MM.1S (cell line): ENCODE measurements around the gene MTCH2.

ENCODE experiments used
- DNase-seq: peaks from one replicate; pipeline ENCODE4 v3.0.0-alpha.2; 2015
- H2AFZ ChIP-seq: fragments of 300-600 bp; sonication (generic); 2 replicates; pipeline ENCODE4 v1.6.0; 2016; ENCODE audit warnings: antibody characterized with exemption, low read length
- H3F3A ChIP-seq: fragments of 300-600 bp; sonication (generic); 2 replicates; pipeline ENCODE4 v1.6.1; 2016; ENCODE audit warnings: mild to moderate bottlenecking, antibody characterized with exemption, low read length, moderate library complexity, mixed read lengths; ENCODE audit not compliant: insufficient read depth
- H3K27ac ChIP-seq: fragments of 300-600 bp; sonication (generic); 2 replicates; pipeline ENCODE4 v1.5.1; 2016; ENCODE audit warnings: mild to moderate bottlenecking, low read length
- H3K27me3 ChIP-seq: fragments of 300-600 bp; sonication (generic); replicated peaks from 2 replicates; pipeline ENCODE4 v1.6.0; 2016; ENCODE audit warnings: low read length; ENCODE audit not compliant: insufficient read depth
- H3K36me3 ChIP-seq: fragments of 300-600 bp; sonication (generic); replicated peaks from 2 replicates; pipeline ENCODE4 v1.6.1; 2016; ENCODE audit warnings: mild to moderate bottlenecking, low read length, mixed read lengths; ENCODE audit not compliant: insufficient read depth
- H3K4me1 ChIP-seq: fragments of 300-600 bp; sonication (generic); 2 replicates; pipeline ENCODE4 v1.6.1; 2016; ENCODE audit warnings: low read length, mixed read lengths
- H3K4me2 ChIP-seq: fragments of 300-600 bp; sonication (generic); 2 replicates; pipeline ENCODE4 v1.6.0; 2016; ENCODE audit warnings: low read depth, low read length
- H3K4me3 ChIP-seq: fragments of 300-600 bp; sonication (generic); 2 replicates; pipeline ENCODE4 v1.5.1; 2016; ENCODE audit warnings: low read length, mixed read lengths
- H3K79me2 ChIP-seq: fragments of 300-600 bp; sonication (generic); 2 replicates; pipeline ENCODE4 v1.6.1; 2016; ENCODE audit warnings: mixed run types, low read length, mixed read lengths
- H3K9ac ChIP-seq: fragments of 300-600 bp; sonication (generic); 2 replicates; pipeline ENCODE4 v1.6.1; 2016; ENCODE audit warnings: low read length, mixed read lengths
- H3K9me2 ChIP-seq: fragments of 300-600 bp; sonication (generic); replicated peaks from 2 replicates; pipeline ENCODE4 v1.6.1; 2016; ENCODE audit warnings: mild to moderate bottlenecking, low read length, mixed read lengths; ENCODE audit not compliant: insufficient read depth
- H3K9me3 ChIP-seq: fragments of 300-600 bp; sonication (generic); replicated peaks from 2 replicates; pipeline ENCODE4 v1.6.1; 2016; ENCODE audit warnings: mild to moderate bottlenecking, low read length, mixed read lengths; ENCODE audit not compliant: insufficient read depth
- H4K20me1 ChIP-seq: fragments of 300-600 bp; sonication (generic); 2 replicates; pipeline ENCODE4 v1.6.1; 2016; ENCODE audit warnings: mild to moderate bottlenecking, low read length, moderate library complexity, mixed read lengths; ENCODE audit not compliant: insufficient read depth
- EZH2 ChIP-seq: fragments of 300-600 bp; sonication (generic); optimal IDR thresholded peaks from 2 replicates; pipeline ENCODE3; 2017; ENCODE audit warnings: low read depth, mild to moderate bottlenecking, antibody characterized with exemption, low read length, mixed read lengths
- EZH2phosphoT487 ChIP-seq: fragments of 300-600 bp; sonication (generic); IDR thresholded peaks from 2 replicates; pipeline ENCODE4 v1.6.1; 2018; ENCODE audit warnings: antibody characterized with exemption, low read length
- TF ChIP-seq, protein P1 (sequence below): fragments of 300-600 bp; sonication (generic); IDR thresholded peaks from 2 replicates; pipeline ENCODE4 v1.5.1; 2016; ENCODE audit warnings: antibody characterized with exemption, low read length, mixed read lengths

MTCH2 gene

DNA sequence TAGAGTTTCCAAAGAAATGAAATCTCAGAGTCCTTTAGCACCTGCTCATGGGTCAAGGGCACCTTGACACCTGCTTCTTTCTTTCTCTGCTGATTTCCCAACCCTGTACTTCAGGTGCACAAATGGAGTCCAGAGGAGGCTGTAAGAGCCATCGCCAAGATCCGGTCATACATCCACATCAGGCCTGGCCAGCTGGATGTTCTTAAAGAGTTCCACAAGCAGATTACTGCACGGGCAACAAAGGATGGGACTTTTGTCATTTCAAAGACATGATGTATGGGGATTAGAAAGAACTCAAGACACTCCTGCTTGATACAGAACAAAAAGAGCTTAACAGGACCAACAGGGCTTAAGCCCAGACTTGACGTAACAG lies 71.0 kb downstream of the MTCH2 start:
- H4K20me1 ChIP-seq, result no peaks in the 10 kb centered on the region
- no peak for DNase-seq
- H3K9me3 ChIP-seq, result no peaks in the 10 kb centered on the region
- no peaks in the 10 kb centered on the region for H3K9me2 ChIP-seq
- H3K79me2 ChIP-seq, result peaks cover 75% of the 10 kb centered on the region
- no peak overlapping the region for H3K4me2 ChIP-seq
- H3K9ac ChIP-seq, result no peak overlapping the region
- TF ChIP-seq EZH2 (no peak), EZH2phosphoT487 (no peak)
- TF ChIP-seq, protein P1, sequence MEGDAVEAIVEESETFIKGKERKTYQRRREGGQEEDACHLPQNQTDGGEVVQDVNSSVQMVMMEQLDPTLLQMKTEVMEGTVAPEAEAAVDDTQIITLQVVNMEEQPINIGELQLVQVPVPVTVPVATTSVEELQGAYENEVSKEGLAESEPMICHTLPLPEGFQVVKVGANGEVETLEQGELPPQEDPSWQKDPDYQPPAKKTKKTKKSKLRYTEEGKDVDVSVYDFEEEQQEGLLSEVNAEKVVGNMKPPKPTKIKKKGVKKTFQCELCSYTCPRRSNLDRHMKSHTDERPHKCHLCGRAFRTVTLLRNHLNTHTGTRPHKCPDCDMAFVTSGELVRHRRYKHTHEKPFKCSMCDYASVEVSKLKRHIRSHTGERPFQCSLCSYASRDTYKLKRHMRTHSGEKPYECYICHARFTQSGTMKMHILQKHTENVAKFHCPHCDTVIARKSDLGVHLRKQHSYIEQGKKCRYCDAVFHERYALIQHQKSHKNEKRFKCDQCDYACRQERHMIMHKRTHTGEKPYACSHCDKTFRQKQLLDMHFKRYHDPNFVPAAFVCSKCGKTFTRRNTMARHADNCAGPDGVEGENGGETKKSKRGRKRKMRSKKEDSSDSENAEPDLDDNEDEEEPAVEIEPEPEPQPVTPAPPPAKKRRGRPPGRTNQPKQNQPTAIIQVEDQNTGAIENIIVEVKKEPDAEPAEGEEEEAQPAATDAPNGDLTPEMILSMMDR, result no peak
- H3K4me3 ChIP-seq, result no peak overlapping the region
- H3K27me3 ChIP-seq, result no peaks in the 10 kb centered on the region
- H3F3A ChIP-seq, result no peaks in the 10 kb centered on the region
- H2AFZ ChIP-seq, result no peak overlapping the region
- no peak overlapping the region for H3K27ac ChIP-seq
- H3K36me3 ChIP-seq, result peaks cover 4% of the 10 kb centered on the region; the same call in 1 of the 2 replicates
- H3K4me1 ChIP-seq, result 0 out of 2 replicates have a peak, but pooled peaks cover 4% of the 10 kb centered on the region

DNA sequence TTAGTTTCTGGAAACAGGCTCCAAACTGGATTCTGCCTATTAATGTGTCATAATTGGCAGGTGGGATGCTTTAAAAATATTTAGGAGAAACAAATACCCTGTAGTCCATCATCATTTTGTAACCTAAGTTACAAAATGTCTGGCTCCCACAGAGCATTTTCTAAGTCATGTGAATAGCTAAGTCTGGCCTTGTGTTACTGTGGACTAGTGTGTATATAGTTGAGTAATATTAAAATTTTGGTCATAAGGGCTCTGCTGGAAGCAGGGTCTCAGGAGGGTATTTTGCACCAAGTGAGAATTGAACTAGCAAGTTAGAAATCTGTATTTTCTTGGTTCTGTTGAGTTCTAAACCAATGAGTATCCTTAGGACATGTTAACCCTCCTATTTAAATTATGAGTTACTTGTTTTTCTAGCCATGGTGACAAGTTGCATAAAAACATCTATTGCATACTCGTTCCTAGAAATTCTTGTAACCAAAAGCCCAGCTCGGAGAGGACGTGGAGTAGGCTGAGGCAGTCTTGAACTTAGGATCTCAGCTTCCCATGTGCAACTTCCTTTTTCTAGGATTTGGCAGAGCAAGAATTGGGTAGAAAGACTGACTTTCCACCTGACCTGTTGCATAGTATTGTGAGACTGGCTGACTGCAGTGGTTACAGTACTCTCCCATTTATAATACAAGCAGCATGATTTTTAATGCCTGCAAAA lies 71.6 kb downstream of the MTCH2 start:
- no peak overlapping the region for H3K27ac ChIP-seq
- H2AFZ ChIP-seq, result no peak overlapping the region
- H3K36me3 ChIP-seq, result peaks cover 4% of the 10 kb centered on the region; the same call in 1 of the 2 replicates
- H3F3A ChIP-seq, result no peaks in the 10 kb centered on the region
- H3K4me3 ChIP-seq, result no peak overlapping the region
- H3K4me2 ChIP-seq, result no peak overlapping the region
- no peak overlapping the region for H3K9ac ChIP-seq
- no peaks in the 10 kb centered on the region for H3K9me2 ChIP-seq
- no peaks in the 10 kb centered on the region for H4K20me1 ChIP-seq
- no peaks in the 10 kb centered on the region for H3K27me3 ChIP-seq
- DNase-seq, result no peak
- 0 out of 2 replicates have a peak, but pooled peaks cover 4% of the 10 kb centered on the region for H3K4me1 ChIP-seq
- H3K79me2 ChIP-seq, result peaks cover 78% of the 10 kb centered on the region
- no peaks in the 10 kb centered on the region for H3K9me3 ChIP-seq
- TF ChIP-seq, protein P1, result no peak
- TF ChIP-seq EZH2 (no peak), EZH2phosphoT487 (no peak)

DNA sequence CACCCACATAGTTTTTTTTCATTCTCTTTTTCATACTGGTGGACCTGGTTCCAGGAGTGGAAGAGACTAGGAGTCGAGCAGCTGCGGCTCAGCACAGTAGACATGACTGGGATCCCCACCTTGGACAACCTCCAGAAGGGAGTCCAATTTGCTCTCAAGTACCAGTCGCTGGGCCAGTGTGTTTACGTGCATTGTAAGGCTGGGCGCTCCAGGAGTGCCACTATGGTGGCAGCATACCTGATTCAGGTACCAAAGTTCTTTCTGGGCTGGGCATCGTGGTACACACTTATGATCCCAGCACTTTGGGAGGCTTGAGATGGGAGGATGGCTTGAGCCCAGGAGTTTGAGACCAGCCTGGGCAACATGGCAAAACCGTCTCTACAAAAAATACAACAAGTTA lies 72.7 kb downstream of the MTCH2 start:
- Histone ChIP-seq H2AFZ (no peak overlapping the region), H3K4me2 (no peak overlapping the region), H3K9ac (no peak overlapping the region), H3K27me3 (no peaks in the 10 kb centered on the region), H3K79me2 (peaks cover 76% of the 10 kb centered on the region), H3K4me3 (no peak overlapping the region), H3K9me2 (no peaks in the 10 kb centered on the region), H3K9me3 (no peaks in the 10 kb centered on the region), H3K4me1 (peaks cover 8% of the 10 kb centered on the region; the same call in 1 of the 2 replicates), H3F3A (no peaks in the 10 kb centered on the region), H3K36me3 (no peaks in the 10 kb centered on the region; the same call in 1 of the 2 replicates), H3K27ac (no peak overlapping the region), H4K20me1 (no peaks in the 10 kb centered on the region)
- no peak for TF ChIP-seq EZH2
- TF ChIP-seq, protein P1, result no peak
- DNase-seq, result no peak
